Measurements from ENCODE around the gene NADK2. TPM values are rescaled to one million over a fixed set of nuclear protein-coding genes. Genes with fewer than 3 reads are reported as not detected.

Gene NADK2
- total RNA-seq, 2 experiments from 2014 or later: 16.6 to 18.0 TPM

GRCh38 chr5:36270876-36271575 is 29.3 kb upstream of the NADK2 start:
- ChIA-PET POLR2A (no interaction called here), CTCF (interaction anchor here (0.9 kb wide), 1 partner anchor 425 kb away, joined by 3 read pairs; no protein-coding TSS in a partner anchor)
- H3K9me3 Mint-ChIP-seq: no peaks in the 10 kb centered on the region
- no peak overlapping the region for H3K27ac Mint-ChIP-seq
- H3K4me1 Mint-ChIP-seq (ENCODE audit: low read depth): no peaks in the 10 kb centered on the region
- peaks cover 11% of the 10 kb centered on the region for H3K27me3 Mint-ChIP-seq
- H3K4me3 Mint-ChIP-seq: no peak overlapping the region
- DNase-seq: no peak
- no peaks in the 10 kb centered on the region for H3K36me3 Mint-ChIP-seq
- intact Hi-C loops (cut with micrococcal nuclease): no loop called here

- CTCF ChIA-PET: interaction anchor here (0.9 kb wide), 1 partner anchor 426 kb away, joined by 3 read pairs; no protein-coding TSS in a partner anchor
These were observed 28.4 kb upstream of the NADK2 start for GRCh38 chr5:36270175-36270574.

DNA sequence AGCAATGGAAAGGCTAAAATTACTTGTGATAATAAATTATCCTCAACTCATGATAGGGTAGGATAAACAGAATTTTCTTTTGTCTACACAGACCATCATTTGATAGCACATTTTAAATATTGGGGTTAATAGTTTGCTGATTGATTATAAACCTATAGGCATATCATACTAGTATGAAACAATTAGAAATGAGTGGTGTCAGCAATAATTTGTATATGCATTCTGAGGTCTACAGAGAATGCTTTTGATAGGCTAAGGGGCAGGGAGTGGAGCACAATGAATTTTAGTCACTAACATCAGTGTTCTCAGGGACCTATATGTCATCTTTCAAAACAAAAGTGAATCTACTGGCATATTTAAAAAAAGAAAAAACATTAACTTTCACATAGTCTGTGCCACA is 27.8 kb upstream of the NADK2 start:
- DNase-seq: no peak
- peaks cover 13% of the 10 kb centered on the region for H3K27me3 Mint-ChIP-seq
- H3K4me3 Mint-ChIP-seq: no peak overlapping the region
- no peaks in the 10 kb centered on the region for H3K4me1 Mint-ChIP-seq (ENCODE audit: low read depth)
- H3K36me3 Mint-ChIP-seq: no peaks in the 10 kb centered on the region
- no peak overlapping the region for H3K27ac Mint-ChIP-seq
- no peaks in the 10 kb centered on the region for H3K9me3 Mint-ChIP-seq
- ChIA-PET CTCF (interaction anchor here (1.2 kb wide), 1 partner anchor 426 kb away, joined by 4 read pairs; no protein-coding TSS in a partner anchor), POLR2A (no interaction called here)
- intact Hi-C loops (cut with micrococcal nuclease): no loop called here

More at GRCh38 chr5:36270175-36270574, 28.4 kb upstream of the NADK2 start:
- POLR2A ChIA-PET: no interaction called here
- no peak for DNase-seq
- Mint-ChIP-seq H3K27ac (no peak overlapping the region), H3K4me1 (ENCODE audit: low read depth) (no peaks in the 10 kb centered on the region), H3K9me3 (no peaks in the 10 kb centered on the region), H3K4me3 (no peak overlapping the region), H3K36me3 (no peaks in the 10 kb centered on the region), H3K27me3 (peaks cover 11% of the 10 kb centered on the region)
- intact Hi-C loops (cut with micrococcal nuclease): no loop called here

DNA sequence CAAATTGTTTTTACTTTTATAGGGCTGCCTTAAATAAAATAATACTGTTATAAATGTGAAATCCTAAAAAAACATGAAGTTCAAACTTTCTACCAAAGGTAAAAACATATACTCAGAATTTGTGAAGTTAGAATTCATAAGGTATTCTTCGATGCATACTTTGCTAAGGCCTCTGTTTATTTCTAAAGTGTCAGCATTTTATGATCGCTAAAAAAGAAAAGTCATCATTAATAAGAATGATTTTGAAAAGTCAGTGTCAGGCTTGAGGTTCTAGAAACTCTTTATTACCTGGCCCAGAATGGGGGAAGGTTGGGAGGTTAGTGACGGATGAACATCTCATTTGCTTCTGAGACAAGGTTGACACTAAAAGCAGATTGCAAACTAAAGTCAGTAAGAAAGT is 26.2 kb upstream of the NADK2 start:
- CTCF ChIA-PET: no interaction called here
- DNase-seq: no peak
- Mint-ChIP-seq H3K36me3 (no peaks in the 10 kb centered on the region), H3K27ac (no peak overlapping the region), H3K9me3 (no peaks in the 10 kb centered on the region), H3K4me3 (no peak overlapping the region), H3K4me1 (ENCODE audit: low read depth) (no peaks in the 10 kb centered on the region), H3K27me3 (peaks cover 9% of the 10 kb centered on the region)
- POLR2A ChIA-PET: no interaction called here
- intact Hi-C loops (cut with micrococcal nuclease): no loop called here

GRCh38 chr5:36264202-36264760 is 22.6 kb upstream of the NADK2 start:
- Mint-ChIP-seq H3K4me1 (ENCODE audit: low read depth) (no peaks in the 10 kb centered on the region), H3K27ac (no peak overlapping the region), H3K27me3 (peaks cover 15% of the 10 kb centered on the region), H3K36me3 (no peaks in the 10 kb centered on the region), H3K4me3 (no peak overlapping the region), H3K9me3 (no peaks in the 10 kb centered on the region)
- no peak for DNase-seq
- CTCF ChIA-PET: interaction anchor here (0.9 to 3.0 kb wide), 13 partner anchors 10 to 432 kb away, joined by 4 to 25 read pairs (median 6); partner anchors contain the start of gene RANBP3L
- intact Hi-C loops (cut with micrococcal nuclease): loop anchor here (2.0 kb wide), 1 partner anchor 429 kb away; no protein-coding TSS in a partner anchor
- POLR2A ChIA-PET: no interaction called here

DNA sequence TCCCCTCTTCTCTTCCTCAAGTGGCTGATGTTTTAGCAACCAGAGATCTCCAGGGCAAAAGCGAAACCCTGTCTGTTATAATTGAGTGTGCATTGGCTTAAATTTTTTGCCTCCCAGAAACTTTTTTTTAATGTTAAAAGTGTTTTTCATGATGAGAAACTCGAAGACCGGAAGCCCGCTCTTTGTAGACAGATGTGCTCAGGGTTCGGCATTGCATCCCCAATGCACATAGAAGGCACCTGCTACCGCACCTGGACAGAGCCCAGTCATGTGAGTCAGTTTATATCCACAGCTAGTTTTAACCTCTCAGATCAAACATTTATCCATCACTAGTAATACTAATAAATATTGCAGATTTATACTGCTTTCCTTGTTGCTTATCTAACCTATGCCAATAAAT is 19.5 kb upstream of the NADK2 start:
- no peak for DNase-seq
- Mint-ChIP-seq H3K9me3 (no peaks in the 10 kb centered on the region), H3K27ac (no peak overlapping the region), H3K4me3 (no peak overlapping the region), H3K36me3 (no peaks in the 10 kb centered on the region), H3K4me1 (ENCODE audit: low read depth) (no peaks in the 10 kb centered on the region), H3K27me3 (peaks cover 18% of the 10 kb centered on the region)
- CTCF ChIA-PET: no interaction called here
- POLR2A ChIA-PET: no interaction called here
- intact Hi-C loops (cut with micrococcal nuclease): no loop called here

- Mint-ChIP-seq H3K9me3 (no peaks in the 10 kb centered on the region), H3K4me3 (no peak overlapping the region), H3K36me3 (no peaks in the 10 kb centered on the region), H3K27me3 (peaks cover 9% of the 10 kb centered on the region), H3K27ac (no peak overlapping the region), H3K4me1 (ENCODE audit: low read depth) (no peaks in the 10 kb centered on the region)
- DNase-seq: no peak
- CTCF ChIA-PET: no interaction called here
- POLR2A ChIA-PET: no interaction called here
- intact Hi-C loops (cut with micrococcal nuclease): no loop called here
These were observed 11.8 kb upstream of the NADK2 start for GRCh38 chr5:36253575-36253974.

DNA sequence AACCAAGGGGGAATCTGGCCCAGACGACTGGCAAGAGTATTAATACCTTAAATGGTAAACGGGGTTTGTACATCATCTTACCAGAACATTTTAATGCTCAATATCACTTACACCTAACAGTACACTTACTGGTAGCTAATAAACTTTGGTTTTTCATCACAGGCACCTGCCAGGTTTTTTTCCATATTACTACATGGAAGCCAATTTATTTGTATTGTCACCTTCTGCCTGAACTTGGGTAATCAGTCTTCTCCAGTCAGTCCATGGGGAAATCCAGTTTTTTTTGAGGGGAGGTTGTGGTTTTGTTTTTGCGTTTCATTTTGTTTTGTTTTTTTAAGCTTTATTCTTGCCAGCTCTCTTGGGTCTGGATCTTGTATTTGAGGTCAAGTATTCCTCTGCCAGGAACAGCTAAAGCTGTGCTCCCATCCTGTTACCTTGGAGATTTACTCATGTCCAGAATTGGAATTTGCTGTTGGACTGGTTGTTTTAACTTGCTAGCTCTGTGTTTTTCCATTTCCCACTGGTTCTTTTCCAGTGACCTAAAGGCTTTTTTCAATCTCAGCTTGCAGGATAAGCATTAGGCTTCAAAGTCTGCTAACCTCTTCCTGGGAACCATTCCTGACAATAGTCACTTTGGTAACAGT is 11.1 kb upstream of the NADK2 start:
- Mint-ChIP-seq H3K4me3 (no peak overlapping the region), H3K9me3 (no peaks in the 10 kb centered on the region), H3K27ac (no peak overlapping the region), H3K4me1 (ENCODE audit: low read depth) (no peaks in the 10 kb centered on the region), H3K36me3 (no peaks in the 10 kb centered on the region), H3K27me3 (peaks cover 6% of the 10 kb centered on the region)
- ChIA-PET POLR2A (no interaction called here), CTCF (interaction anchor here (3.4 to 3.5 kb wide), 2 partner anchors 11 to 12 kb away, joined by 15 to 16 read pairs; partner anchors contain the start of gene NADK2)
- intact Hi-C loops (cut with micrococcal nuclease): no loop called here
- DNase-seq: no peak

DNA sequence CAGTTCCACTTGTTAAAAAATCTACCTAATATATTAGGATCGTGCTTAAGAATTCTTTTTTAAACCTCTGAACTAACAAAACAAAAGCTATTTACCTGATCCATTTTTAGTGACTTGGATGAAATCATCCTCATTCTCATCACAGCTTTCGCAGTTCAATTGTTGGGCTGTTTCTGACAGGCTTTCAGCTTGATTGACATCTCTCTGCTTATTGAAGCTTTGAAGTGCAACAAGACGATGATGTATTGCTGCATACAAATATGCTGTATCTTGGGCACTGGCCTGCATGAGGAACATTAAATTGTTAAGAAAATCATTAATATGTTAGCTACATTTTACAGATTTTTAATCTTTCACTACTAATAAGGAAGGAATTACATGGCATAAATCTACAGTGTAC is 9.5 kb upstream of the NADK2 start:
- no peak for DNase-seq
- ChIA-PET POLR2A (no interaction called here), CTCF (interaction anchor here (1.1 to 3.5 kb wide), 3 partner anchors 9 to 255 kb away, joined by 3 to 16 read pairs (median 15); partner anchors contain the start of gene NADK2)
- intact Hi-C loops (cut with micrococcal nuclease): no loop called here
- peaks cover 3% of the 10 kb centered on the region for H3K27me3 Mint-ChIP-seq
- no peaks in the 10 kb centered on the region for H3K9me3 Mint-ChIP-seq
- no peaks in the 10 kb centered on the region for H3K4me1 Mint-ChIP-seq (ENCODE audit: low read depth)
- H3K27ac Mint-ChIP-seq: no peak overlapping the region
- no peaks in the 10 kb centered on the region for H3K36me3 Mint-ChIP-seq
- H3K4me3 Mint-ChIP-seq: no peak overlapping the region

DNA sequence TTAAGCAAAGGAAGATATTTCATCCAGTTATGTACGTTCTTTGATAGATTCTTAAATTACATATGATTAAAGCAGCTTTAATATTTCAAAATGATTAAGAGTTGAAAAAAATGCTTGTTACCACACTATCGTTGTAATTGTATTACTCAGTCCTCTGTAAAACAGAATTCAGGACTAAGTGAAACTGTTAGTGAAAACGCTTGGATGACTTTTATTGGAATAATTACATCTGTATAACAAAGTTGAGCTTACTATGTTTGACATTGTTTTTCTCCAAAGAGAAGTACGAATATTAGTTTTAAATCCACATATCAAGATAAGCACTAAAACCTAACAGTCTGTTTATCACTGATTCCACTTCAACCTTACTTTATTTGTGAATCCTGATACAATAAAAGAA is 8.7 kb upstream of the NADK2 start:
- Mint-ChIP-seq H3K4me1 (ENCODE audit: low read depth) (no peaks in the 10 kb centered on the region), H3K4me3 (no peak overlapping the region), H3K27ac (no peak overlapping the region), H3K36me3 (no peaks in the 10 kb centered on the region), H3K27me3 (peaks cover 1% of the 10 kb centered on the region), H3K9me3 (no peaks in the 10 kb centered on the region)
- ChIA-PET POLR2A (no interaction called here), CTCF (interaction anchor here (3.4 to 3.5 kb wide), 2 partner anchors 9 to 15 kb away, joined by 15 to 16 read pairs; partner anchors contain the start of gene NADK2)
- DNase-seq: no peak
- intact Hi-C loops (cut with micrococcal nuclease): no loop called here

DNA sequence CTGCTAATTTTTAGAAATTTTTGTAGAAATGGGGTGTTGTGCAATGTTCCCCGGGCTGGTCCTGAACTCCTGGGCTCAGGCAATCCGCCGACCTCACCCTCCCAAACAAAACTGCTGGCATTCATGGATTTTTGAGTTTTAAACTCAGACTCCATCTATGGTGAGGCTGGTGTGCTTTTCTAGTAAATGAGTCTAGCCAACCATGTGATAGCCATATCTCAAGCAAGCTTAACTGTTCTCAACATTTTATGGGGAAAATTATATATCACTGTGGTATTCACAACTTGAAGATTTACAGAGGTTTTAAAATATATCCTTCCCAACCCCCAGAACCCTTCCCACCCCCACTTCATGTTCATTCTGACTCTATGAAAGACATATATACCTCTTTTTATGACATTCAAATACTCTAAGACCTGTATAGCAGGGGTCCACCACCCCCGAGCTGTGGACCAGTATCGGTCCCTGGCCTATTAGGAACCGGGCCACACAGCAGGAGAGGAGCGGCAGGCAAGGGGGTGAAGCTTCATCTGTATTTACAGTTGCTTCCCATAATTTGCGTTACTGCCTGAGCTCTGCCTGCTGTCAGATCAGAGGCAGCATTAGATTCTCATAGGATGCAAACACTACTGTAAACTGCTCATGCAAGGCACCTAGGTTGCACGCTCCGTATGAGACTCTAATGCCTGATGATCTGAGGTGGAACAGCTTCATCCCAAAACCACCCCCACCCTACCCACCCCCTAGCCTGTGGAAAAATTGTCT is 4.5 kb upstream of the NADK2 start:
- no peaks in the 10 kb centered on the region for H3K36me3 Mint-ChIP-seq
- POLR2A ChIA-PET: no interaction called here
- DNase-seq: no peak
- H3K27ac Mint-ChIP-seq: no peak overlapping the region
- peaks cover 18% of the 10 kb centered on the region for H3K4me1 Mint-ChIP-seq (ENCODE audit: low read depth)
- no peaks in the 10 kb centered on the region for H3K9me3 Mint-ChIP-seq
- intact Hi-C loops (cut with micrococcal nuclease): loop anchor here (10.0 kb wide), 3 partner anchors 171 to 1129 kb away; partner anchors contain the start of genes NUP155 and WDR70
- CTCF ChIA-PET: interaction anchor here (0.9 kb wide), 1 partner anchor 19 kb away, joined by 3 read pairs; no protein-coding TSS in a partner anchor
- peaks cover 1% of the 10 kb centered on the region for H3K27me3 Mint-ChIP-seq
- no peak overlapping the region for H3K4me3 Mint-ChIP-seq

- Mint-ChIP-seq H3K4me1 (ENCODE audit: low read depth) (peaks cover 34% of the 10 kb centered on the region), H3K36me3 (no peaks in the 10 kb centered on the region), H3K4me3 (peak overlapping the region; percentile 2), H3K9me3 (no peaks in the 10 kb centered on the region), H3K27me3 (no peaks in the 10 kb centered on the region), H3K27ac (no peak overlapping the region)
- DNase-seq: no peak
- intact Hi-C loops (cut with micrococcal nuclease): loop anchor here (5.0 to 10.0 kb wide), 4 partner anchors 169 to 1131 kb away; partner anchors contain the start of genes NIPBL, NUP155 and WDR70
- ChIA-PET CTCF (interaction anchor here (1.1 to 1.3 kb wide), 3 partner anchors 11 to 165 kb away, joined by 3 read pairs; no protein-coding TSS in a partner anchor), POLR2A (no interaction called here)
These were observed 2.4 kb upstream of the NADK2 start for GRCh38 chr5:36244076-36244475.

All from activated CD4-positive, alpha-beta memory T cell treated with anti-CD3 and anti-CD28 coated beads for 36 hours (primary cell).